GM08714 (cell line): ENCODE measurements around the gene EML4.

ENCODE experiments used
- H3K4me3 ChIP-seq: fragments of 200-500 bp; sonication (Bioruptor generic); 2 replicates; pipeline ENCODE4 v1.5.1; 2014; ENCODE audit warnings: mild to moderate bottlenecking, low read length, inconsistent platforms
- ZNF274 ChIP-seq: IDR thresholded peaks from 2 replicates; pipeline ENCODE4 v1.6.1; 2012; ENCODE audit warnings: mild to moderate bottlenecking, low read depth, low read length

Gene EML4

DNA sequence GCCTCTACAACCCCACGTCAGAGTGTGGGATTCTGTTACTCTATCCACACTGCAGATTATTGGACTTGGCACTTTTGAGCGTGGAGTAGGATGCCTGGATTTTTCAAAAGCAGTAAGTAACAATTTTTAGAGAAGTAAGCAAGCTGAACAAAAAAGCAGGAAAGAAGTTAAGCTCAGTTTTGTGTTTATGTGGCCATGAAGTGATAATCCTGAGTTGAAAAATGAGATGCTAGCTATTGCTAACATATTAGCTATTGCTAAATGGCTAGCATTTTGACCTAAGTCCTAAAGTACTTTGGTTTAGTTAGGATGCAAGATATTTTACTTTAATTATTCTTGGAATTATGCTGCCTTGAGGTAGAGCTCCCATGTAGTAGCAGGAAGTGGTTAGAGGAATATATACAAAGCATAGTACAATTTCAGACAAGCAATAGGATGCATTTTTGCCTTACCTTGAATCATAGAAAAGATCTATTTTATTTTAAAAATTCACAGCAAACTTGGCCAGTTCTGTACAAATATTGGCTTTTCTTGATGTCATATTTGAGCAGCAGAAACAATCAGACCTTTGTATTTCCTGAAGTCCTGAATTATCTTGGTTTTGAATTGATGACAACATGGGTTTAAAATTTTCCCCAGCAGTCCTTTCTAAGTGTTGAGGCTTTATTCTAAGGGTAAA, 117.3 kb downstream of the EML4 start:
- TF ChIP-seq ZNF274 = no peak

GRCh38 chr2:42288811-42289210, 119.7 kb downstream of the EML4 start:
- no peak for TF ChIP-seq ZNF274
- H3K4me3 ChIP-seq = no peak overlapping the region

More for the DNA sequence above, 117.3 kb downstream of the EML4 start:
- H3K4me3 ChIP-seq = no peak overlapping the region

- no peak for TF ChIP-seq ZNF274
- no peak overlapping the region for H3K4me3 ChIP-seq
Observed at GRCh38 chr2:42289222-42289621, 120.1 kb downstream of the EML4 start.

DNA sequence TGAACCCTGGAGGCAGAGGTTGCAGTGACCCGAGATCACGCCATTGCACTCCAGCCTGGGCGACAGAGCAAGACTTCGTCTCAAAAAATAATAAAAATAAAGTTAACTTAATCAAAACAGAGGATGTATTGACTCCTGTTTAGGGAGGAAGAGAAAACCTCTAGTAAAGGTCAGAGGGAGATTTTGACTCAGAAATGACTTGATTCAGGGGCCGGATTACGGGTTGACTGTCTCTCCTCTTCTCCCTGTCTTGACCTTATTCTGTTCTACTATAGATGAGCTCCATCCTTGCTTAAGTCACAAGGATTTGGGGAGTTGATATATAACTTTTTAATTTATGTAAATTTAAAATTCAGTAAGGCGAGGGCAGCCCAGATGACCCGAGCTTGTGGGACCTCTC, 120.9 kb downstream of the EML4 start:
- H3K4me3 ChIP-seq = no peak overlapping the region
- no peak for TF ChIP-seq ZNF274

GRCh38 chr2:42293019-42293418, 123.9 kb downstream of the EML4 start:
- H3K4me3 ChIP-seq = no peak overlapping the region
- TF ChIP-seq ZNF274 = no peak

GRCh38 chr2:42296226-42296625, 127.1 kb downstream of the EML4 start:
- H3K4me3 ChIP-seq = no peak overlapping the region
- no peak for TF ChIP-seq ZNF274

- no peak for TF ChIP-seq ZNF274
- H3K4me3 ChIP-seq = no peak overlapping the region
Observed at GRCh38 chr2:42297322-42297936, 128.3 kb downstream of the EML4 start.

DNA sequence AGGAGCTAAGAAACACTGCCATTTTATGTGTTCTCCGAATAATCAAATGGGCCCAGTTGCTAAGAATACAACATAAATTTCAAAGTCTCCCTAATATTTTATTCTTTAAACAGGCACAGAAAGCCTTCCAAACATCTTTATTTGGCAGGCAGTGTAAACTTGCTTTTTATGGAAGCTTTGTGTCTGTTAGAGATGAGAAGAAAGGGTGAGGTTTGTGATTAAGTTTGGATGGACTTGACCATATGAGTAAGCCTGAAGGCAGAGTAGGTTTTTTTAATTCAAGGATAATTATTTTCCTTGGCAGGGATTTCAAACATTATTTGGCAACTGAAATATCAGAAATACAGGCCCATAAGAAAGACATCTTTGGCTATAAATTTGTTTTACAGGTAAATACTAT, 129.0 kb downstream of the EML4 start:
- no peak overlapping the region for H3K4me3 ChIP-seq
- no peak for TF ChIP-seq ZNF274

DNA sequence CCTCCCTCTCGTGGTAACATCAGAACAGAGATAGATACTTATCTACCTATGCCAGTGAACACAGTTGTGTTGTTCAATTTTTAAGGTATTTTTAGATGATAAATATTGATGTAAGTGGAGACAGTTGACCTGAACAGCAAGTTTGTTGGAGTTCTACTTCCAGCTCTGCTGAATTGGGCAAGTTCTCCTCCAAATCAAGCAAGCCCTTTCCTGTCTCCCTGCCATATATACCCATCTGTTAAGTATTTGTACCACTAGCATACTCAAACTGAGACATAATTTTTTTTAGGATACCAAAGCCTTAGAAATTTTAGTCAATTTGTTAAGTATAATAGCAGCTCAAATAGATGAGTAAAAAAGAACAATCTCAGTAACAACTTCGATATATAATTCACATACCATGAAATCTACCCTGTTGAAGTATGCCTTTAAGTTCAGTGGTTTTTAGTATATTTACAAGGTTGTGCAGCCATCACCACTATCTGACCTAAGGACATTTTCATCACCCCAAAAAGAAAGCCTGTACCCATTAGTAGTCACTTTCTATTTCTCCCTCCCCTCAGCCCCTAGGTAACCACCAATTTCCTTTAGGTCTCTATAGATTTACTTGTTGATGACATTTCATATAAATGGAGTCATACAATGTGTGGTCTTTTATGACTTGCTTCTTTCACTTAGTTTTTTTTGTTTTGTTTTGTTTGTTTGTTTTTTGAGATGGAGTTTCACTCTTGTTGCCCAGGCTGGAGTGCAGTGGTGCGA, 130.0 kb downstream of the EML4 start:
- no peak for TF ChIP-seq ZNF274
- no peak overlapping the region for H3K4me3 ChIP-seq

DNA sequence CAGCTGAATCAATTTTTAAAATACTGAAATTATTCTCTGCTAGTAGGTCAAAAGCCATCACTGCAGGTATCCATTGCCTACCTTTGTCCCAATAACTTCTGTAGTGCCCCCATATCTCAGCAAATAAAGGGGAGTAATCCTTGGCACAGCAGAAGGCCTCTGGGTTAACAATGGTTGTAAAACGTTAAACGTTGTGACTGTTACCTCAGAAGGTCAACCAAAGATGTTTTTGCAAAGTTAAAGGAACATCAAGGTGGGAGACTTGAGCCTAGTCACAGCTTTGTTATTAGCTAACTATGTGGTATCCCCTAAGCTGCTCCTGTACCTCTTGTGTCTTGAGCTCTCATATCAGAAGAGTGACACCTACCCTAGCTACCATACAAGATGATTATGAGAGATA, 131.4 kb downstream of the EML4 start:
- no peak overlapping the region for H3K4me3 ChIP-seq

DNA sequence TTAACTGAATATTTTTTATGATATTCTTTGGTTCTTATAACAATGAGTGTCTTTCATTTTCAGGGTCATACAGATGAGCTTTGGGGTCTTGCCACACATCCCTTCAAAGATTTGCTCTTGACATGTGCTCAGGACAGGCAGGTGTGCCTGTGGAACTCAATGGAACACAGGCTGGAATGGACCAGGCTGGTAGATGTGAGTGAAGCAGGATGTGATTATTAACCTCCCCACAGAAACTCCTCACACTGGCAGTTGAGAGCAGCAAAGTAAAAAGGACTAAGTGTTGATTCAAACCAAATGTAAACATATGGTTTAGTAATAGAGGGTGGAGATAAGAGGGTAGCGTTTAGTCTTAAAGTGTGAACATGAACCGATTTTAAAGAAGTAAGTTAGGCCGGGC, 134.1 kb downstream of the EML4 start:
- no peak overlapping the region for H3K4me3 ChIP-seq
- no peak for TF ChIP-seq ZNF274

More for the DNA sequence above, 131.4 kb downstream of the EML4 start:
- TF ChIP-seq ZNF274 = no peak

GRCh38 chr2:42304059-42304713, 135.0 kb downstream of the EML4 start:
- no peak for TF ChIP-seq ZNF274
- no peak overlapping the region for H3K4me3 ChIP-seq

- no peak overlapping the region for H3K4me3 ChIP-seq
- TF ChIP-seq ZNF274 = no peak
Observed at GRCh38 chr2:42307180-42307579, 138.0 kb downstream of the EML4 start.

DNA sequence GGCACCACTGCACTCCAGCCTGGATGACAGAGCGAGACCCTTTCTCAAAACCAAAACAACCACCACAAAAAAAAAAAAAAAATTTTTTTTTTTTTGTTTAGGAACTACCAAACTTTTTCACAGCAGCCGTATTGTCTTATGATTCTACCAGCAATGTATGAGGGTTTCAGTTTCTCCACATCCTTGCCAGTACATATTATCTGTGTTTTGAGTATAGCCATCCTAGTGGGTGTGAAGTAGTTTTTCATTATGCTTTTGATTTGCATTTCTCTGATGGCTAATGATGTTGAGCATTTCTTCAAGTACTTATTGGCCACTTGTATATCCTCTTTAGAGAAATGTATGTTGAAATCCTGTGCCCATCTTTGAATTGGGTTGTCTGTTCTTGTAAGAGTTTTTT, 140.2 kb downstream of the EML4 start:
- H3K4me3 ChIP-seq = no peak overlapping the region
- TF ChIP-seq ZNF274 = no peak
